Right forelimb (tissue), 1 donor: ENCODE results near the gene POLD3.

Experiments
- DNase-seq: peaks from one replicate; pipeline ENCODE4 v3.0.0-alpha.2; 2018

The POLD3 gene

DNA sequence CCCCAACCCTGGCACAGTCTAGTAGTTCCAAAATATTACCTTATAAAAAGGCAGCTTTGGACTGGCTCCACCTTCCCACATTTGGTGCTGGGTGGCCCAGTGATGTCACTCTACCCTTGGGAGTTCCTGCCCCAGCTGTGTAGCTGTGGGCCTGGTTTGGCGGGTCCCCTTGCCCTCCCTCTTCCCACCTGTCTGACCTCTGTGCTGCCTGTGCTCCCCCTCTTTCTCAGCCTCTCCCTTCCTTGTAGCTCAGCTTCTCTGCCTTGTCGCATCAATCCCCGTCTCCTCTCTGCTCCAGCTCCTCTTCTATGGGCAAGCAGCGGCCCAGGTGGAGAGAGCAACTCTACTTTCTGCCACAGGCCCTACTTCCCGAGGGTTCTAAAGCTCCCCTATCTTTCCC is 84.2 kb downstream of the POLD3 start:
- no peak for DNase-seq

DNA sequence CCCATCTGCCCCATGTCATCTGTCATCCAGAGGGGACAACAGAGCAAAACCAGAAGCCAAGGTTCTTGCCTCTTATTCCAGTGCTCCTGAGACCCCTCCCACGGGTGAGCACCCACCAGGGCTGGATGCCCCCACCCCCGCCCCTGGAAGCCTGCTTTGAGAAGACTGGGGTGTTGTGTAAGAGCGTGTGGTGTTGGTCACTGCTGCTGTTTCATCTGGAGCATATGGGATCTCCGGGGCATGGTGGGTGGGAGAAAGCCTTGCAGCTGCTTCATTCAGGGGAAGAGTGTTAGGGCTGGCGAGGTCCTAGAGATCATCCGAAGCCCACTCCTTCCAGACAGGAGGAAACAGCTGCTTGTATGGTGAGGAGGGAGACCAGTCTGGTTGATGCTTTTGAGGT is 84.7 kb downstream of the POLD3 start:
- DNase-seq = peak; percentile 38

DNA sequence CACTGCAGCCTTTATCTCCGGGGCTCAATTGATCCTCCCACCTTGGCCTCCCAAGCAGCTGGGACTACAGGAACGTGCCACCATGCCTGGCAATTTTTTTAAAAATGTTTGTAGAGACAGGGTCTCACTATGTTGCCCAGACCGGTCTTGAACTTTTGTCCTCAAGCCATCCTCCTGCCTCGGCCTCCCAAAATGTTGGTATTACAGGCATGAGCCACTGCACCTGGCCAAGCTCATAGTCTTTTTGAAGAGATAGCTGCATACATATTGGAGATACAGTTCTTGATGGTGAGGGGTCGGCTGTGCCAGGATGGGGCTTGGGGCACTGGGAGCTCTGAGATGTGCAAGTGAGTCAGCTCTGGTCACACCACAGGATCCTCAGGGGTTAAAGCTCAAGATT is 85.7 kb downstream of the POLD3 start:
- DNase-seq = no peak

DNA sequence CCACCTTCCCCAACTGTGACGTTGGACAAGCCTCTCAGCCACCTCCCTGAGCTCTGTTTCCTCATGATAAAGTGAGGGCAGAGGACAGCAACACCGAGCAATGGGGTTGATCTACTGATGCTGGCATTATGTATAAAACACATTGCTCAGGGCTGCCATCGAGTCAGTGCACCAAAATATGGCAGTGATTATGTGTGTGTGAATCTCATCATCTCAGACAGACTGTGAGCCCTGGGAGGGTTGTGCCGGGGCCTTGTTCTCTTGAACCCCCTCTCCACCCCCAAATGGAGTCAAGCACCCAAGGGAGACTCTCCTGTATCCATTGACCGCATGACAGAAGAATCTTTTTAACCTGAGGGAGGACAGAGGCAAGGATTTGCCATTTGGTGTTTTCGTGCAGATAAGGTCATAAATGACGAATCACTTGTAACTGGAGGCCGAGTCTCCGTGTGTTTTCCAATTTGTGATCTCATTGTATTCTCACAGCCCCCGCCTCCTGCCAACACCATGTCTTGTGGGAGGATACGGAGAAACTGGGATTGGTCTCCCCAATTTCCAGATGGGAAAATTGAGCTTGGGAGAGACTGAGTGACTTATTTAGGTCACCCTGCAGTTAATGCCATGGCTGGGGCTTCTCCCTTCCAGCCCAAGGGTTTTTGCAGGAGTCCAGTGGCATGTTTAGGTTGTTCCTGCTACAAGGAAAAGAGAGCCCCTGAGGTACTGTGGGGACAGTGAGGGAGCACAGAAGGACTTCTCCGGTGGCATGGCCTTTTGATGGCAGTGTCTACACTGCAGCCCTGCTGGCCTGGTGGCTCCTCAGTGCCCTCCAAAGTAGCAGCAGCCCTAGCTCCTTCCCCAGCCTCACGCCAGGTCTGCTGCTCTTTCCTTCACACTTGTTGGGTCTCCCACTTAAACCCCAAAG is 86.5 kb downstream of the POLD3 start:
- DNase-seq = no peak

DNA sequence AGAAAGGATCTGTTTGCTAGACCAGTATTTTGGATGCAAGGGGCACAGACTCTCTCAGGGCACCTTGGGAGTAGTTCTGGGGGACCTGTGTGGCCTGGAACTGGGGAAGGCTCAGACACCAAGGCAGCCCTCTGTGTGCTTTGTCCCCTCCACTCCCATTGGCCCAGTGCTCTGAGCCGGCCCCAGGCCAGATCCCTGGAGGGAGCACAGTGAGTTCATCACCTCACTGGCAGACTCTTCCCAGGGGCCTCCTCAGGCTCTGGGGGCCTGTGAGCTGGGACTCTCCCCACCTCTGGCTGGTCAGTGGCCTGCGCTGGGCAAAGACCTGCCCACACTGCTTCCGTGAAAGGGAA is 87.1 kb downstream of the POLD3 start:
- DNase-seq = peak; percentile 42

DNA sequence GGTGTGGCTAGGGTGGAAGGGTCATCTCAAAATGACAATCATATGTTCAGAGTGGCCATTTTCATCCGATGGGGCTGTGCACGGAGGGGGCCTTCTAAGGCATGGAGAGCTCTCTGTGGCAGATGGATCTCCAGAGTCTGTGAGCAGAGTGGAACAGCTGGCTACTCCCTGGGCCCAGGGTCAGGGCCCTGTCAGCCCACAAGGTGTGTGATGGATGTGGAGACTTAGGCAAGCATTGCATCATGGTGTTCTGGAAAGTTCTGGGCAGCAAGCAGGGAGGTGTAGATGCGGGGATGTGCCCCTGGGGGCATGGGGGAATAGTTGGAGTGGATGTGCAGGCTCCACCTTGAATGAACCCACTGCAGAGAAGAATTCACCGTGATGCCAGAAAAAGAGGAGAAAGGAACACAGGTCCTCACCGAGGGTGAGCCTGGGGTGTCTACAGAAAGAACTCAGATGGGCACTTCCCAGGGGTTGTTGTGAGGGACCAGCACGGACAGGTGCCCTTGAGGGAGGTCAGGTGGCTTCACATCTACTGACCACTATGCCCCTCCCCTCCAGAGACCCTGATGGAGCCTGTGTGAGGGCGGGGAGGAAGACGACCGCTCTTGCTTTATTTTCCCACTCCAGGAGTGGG is 87.8 kb downstream of the POLD3 start:
- DNase-seq = no peak

DNA sequence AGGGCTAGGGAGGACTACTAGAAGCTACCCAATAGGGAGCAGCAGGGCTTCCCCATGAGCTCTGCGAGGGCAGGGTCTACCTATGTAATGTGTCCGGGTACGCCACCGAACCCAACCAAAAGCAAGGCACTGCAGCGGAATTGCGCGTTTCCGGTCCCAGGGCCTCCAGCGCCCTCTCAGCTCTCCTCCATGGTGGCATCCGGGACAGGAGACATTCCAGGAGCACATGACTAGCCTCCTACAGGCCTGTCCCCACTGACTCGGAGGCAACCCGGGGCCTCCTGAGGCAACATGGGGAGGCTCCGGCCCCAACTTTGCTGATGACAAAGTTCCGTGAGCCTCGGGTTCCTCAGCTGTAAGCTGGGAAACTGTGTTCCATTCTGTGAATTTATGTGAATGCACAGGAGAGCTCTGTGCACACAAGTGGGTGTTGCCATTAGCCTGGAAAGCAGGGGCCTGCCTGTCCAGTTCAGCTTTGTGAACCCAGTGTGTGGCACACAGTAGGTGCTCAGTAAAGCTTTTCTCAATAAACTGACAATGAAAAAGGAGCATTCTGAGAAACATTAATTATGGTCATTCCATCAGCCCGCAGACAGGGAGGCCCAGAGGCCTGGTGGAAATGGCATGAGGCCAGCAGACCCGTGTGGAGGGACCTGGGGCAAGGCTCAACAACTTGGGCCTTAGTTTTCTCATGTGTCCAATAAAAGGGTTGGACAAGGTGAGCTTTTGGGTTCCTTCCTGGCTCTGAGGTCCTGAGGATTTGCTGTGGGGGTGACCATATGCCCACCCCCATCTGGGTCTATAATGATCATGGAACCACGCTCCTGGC is 88.5 kb downstream of the POLD3 start:
- DNase-seq = peak; percentile 42

DNA sequence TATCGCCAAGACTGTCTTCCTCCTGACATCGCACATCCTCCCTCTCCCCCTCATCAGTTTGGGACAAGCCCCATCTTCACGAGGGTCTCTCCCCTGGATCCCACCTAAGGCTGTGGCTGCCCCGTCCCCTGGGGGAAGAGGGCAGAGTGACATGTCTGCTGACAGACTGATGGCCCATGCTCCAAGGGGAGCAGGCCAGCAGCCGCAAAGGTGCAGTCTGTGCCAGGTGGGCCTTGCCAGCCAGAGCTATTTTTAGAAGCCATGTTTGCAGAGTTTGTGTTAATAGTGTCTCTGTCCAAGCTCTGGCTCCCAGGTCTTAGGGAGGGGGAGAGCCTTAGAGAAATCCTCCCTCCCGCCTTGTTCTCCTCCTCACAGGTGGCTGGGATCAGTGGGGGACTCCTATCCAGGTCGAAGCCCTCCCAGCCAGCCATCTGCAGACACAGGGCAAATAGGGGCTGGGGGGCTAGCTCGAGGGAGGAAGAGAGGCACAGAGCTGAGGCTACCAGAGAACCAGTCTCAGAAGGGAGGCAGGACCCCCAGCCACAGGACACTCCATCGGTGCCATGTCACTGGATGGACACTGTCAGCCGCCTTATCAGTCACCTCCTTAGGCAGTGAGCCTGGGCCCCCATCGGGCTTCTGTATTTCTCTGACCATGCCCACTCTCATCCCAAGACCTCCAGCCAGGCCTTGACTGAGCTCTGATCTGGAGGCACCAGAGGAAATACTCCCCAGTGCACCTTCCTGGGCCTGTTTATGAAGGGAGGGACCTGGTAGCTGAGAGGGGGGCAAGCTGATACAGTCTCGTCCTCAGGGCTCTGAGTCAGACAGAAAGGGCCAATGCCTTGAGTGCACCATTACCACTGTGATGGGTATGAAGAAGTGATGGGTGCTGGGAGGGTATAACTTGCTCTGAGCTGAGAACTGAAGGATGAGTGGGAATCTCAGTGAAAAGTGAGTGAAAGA is 89.6 kb downstream of the POLD3 start:
- peak; percentile 75 for DNase-seq

DNA sequence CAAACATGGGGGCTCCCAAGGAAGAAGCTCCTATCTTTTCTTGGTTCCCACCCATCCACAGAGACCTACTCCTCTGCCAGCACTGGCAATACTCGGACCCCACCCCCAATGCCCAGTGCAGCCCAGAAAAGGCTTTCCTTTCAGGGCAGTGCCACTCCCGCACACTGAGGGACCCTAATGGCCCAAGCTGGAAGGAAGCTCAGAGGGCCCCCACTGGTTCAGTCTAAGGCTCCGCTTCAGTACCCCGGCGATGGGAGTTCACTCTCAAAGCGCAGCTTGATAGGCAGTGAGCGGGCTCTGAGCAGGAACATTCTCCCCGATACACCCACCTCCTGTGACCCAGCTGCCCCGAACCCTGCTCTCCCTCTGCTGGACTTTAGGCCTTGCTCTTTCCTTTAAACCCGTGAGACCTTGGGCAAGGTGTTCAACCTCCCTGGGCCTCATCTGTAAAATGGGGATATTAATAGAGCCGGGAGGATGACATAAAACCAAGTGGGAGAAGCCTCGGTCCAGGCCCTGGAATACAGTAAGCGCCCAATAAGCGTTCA is 90.4 kb downstream of the POLD3 start:
- peak; percentile 33 for DNase-seq

DNA sequence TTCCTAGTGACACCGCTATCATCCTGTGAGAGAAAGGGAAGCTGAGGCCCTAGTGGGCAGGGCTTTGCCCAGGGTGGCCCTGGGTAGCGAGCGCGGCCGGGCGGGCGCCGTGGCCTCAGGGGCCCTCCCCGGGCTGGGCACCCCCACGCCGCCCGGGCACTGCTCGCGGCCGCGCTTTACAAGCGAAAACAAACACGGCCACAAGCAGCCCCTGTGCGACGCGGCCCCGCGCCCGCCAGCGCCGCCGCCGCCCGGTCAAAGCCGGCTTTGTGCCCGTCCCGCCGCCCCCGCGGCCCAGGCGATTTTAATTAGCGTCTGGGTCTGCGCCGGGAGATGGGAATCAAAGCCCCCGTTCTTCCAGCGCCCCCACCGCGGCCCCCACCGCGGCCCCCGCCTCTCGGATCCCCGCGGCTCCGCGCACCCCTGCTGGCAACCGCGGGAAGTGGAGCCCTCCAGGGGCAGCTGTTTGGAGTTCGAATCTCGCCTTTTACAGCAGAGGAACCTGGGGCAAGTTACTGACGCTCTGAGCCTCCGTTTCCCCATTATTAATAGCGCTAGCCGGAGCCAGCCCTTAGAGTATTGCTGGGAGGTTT is 91.0 kb downstream of the POLD3 start:
- DNase-seq = peak; percentile 73

DNA sequence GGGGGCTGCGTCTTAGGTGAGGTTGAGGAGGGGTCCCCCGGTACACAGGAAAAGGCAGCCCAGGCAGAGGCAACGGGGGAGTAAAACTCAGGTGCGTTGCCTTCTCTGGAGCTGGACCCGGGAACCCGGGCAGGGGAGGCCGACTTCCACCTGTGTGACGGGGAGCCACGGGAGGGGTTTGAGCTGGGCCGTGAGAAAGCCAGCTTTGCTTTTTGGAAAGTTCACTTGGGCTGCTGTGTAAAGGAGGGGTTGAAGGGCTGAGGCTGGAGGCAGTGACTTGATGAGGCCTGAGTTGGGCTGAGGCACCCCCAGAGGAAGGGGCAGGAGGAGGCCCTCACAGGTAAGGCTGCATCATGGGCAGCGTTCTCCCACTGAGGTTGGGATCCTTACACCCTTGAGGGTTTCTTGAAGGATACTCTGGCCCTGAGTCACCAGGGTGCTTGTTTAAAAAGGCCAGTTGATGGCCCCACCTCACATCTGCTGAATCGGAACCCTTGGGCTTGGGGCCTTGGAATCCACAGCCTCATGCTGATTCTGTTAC is 91.6 kb downstream of the POLD3 start:
- peak; percentile 45 for DNase-seq

DNA sequence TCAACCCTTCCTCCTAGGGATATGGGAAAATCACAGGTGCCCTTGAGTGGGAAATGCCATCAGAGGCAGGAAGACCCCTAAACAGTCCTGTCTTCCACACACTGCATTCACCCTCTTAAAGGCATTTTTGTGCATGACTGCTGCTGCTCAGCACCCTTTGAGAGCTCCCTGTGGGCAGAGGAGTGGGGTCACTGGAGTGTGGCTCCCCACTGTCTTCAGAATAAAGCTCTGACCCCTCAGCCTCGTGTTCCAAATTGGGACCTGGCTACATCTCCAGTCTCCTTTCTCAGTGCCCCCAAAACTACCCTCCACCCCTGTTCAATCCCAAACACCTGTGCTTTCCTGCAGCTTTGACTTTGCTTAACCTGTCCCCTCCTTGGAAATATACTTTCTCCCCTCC is 92.3 kb downstream of the POLD3 start:
- no peak for DNase-seq

DNA sequence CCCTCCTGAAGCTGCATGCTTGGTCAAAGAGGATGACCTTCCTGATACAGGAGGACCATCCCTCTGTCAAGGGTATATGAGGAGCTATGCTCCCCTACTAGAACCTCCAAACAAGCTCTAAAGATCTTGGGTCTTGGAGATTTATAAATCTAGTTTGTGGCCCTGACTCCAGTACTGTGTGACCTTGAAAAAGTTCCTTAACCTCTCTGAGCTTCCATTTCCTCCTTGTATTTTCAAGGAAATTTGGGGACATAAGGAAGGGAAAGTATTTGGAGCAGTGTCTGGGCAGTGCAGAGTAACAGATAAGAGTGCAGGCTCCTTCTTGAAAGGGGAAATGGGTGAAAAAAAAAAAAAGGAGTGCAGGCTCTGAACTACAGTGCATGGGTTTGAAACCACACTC is 93.0 kb downstream of the POLD3 start:
- DNase-seq = peak; percentile 23

DNA sequence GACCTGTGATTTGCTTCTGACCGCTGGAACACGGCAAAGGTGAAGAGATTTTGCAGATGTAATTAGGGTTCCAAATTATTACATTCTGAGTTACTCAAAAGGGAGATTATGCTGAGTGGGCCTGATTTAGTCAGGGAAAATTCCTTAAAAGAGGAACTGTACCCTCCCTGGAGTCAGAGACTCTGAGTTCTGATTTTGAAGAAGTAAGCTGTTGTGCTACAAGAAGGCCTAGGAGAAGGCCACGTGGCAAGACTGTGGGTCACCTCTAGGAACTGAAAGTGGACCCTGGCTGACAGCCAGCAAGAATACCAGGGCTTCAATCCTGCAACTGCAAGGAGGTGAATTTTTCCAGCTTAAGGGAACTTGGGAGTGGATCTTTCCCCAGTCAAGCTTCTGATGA is 93.5 kb downstream of the POLD3 start:
- peak; percentile 26 for DNase-seq

DNA sequence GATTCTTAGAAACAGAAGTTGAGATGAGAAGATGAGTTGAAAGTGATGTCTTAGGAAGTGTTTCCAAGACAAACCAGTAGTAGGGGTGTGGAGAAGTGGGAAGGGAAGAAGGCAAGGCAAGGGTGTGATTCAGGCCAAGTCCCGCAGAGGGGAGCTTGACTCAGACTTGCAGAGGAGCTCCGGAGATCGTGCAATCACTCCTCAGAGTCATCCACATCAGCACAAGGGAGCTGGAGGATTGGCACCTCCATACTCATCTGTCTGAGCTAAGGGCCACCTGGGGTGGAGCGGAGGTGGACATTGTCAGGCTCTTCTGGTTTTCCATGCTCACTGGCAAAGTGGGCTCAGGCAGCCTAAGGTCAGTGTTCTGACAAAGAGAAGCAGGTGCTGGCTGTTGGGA is 94.4 kb downstream of the POLD3 start:
- DNase-seq = peak; percentile 19

DNA sequence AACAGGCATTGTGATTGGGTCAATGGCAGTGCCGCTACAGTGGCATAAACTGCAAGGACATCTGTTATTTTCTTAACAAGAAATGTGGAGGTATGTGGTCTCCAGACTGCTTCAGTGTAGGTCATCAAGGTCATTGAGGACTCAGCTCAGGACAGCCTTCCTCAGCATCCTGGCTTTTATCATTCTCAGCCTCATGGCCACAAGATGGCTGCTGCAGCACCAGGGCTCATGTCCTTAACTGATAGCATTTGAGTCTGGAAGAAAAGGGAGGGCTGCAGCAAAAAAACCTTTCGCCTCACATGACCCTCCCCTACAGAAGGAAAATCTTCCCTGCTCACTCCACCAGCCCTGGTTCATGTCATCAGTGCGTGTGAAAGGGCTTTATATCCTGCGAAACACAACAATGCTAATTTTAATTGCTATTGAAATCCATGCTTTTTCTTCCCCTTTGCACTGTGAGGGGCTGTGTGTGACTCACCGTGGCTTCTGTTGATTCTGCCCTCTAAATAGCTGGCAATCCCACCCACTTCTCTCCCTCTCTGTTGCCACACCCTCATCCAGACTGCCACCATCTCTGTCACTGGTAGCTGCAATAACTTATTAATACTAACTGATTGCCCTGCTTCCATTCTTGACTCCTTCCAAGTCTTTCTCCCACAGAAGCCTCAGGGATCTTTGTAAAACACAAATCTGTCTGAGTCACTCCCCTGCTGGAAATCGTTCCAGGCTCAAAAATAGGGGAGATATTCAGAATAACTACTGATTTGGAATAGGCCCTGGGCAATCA is 95.0 kb downstream of the POLD3 start:
- DNase-seq = peak; percentile 34

DNA sequence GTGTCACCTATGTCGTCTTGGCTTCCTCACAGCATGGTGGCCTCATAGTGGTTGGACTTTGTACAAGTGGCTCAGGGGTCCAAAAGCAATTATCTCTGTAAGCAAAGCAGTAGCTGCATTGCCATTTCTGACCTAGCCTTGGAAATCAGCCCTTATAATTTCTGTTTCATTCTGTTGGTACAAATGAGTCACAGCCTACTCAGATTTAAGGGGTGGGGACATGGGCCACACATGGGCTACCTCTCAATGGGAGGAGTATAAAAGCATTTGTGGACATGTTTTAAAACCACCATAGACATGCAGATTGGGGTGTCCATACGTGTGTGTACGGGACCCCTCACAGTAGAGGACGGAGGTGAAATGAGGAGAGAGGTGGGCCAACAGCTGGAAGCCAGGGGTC is 97.3 kb downstream of the POLD3 start:
- DNase-seq = no peak

DNA sequence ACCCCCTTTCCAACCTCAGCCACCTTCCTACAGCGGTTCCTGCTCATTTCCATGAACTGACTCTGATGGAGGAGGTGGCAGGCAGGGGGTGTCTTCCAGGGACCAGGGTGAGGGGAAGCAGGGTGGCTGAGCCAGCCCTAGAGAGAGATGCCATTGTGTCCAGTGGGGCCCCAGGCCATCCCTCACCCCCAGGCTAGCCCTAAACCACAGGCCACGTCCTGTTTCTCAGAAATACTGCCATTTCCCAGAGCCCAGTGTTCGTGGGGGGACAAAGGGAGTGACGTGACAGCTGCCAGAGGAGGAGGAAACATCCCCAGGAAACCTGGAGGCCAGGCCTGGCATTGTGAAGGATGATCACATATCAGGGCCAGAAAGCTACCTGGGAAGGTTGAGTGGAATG is 99.4 kb downstream of the POLD3 start:
- no peak for DNase-seq
